Testis (tissue), 2 donors: ENCODE results near the gene TMEM213.

Experiments used
- CTCF ChIP-seq, 3 experiments: fragments of 450-650 bp in 2 of 3; fragments of 200-600 bp in 1 of 3; sonication (generic) in 1 of 3; IDR thresholded peaks; one replicate each; pipeline ENCODE4 v1.5.1; 2016 to 2019; ENCODE audit warnings: antibody characterized with exemption in 3 of 3, mild to moderate bottlenecking in 2 of 3, moderate library complexity in 1 of 3
- POLR2A ChIP-seq: fragments of 450-650 bp; IDR thresholded peaks from one replicate; pipeline ENCODE4 v1.6.1; 2017; ENCODE audit warnings: antibody characterized with exemption, mild to moderate bottlenecking, moderate library complexity

- TF ChIP-seq POLR2A = no peak
- no peak for TF ChIP-seq CTCF (IDR thresholded peaks at IDR 0.05)
These were observed 47.9 kb downstream of the TMEM213 start for GRCh38 chr7:138845711-138846110.
